ENCODE data around the gene PLEKHA5.

DNA sequence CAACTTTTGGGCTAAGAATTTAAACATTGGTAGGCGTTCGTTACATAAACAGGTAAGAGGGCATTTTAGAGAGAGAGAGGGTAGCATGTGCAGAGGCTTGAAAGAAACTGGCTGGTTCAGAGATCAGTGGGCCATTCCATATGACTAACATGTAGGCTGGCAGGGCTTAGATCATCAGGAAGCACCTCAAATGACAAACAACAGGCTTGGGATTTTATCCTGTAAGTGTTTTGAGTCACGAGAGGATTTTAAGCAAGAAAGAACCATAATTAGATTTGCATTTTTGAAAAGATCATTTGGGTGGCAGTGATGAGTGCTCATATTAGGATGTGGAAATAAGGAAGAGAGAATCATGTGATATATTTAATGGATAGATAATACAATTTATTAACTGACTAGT lies 8.7 kb upstream of the PLEKHA5 start:
- TF ChIP-seq, protein P1, sequence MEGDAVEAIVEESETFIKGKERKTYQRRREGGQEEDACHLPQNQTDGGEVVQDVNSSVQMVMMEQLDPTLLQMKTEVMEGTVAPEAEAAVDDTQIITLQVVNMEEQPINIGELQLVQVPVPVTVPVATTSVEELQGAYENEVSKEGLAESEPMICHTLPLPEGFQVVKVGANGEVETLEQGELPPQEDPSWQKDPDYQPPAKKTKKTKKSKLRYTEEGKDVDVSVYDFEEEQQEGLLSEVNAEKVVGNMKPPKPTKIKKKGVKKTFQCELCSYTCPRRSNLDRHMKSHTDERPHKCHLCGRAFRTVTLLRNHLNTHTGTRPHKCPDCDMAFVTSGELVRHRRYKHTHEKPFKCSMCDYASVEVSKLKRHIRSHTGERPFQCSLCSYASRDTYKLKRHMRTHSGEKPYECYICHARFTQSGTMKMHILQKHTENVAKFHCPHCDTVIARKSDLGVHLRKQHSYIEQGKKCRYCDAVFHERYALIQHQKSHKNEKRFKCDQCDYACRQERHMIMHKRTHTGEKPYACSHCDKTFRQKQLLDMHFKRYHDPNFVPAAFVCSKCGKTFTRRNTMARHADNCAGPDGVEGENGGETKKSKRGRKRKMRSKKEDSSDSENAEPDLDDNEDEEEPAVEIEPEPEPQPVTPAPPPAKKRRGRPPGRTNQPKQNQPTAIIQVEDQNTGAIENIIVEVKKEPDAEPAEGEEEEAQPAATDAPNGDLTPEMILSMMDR (IDR thresholded peaks at IDR 0.05) = no peak
- no peak for TF ChIP-seq EP300 (IDR thresholded peaks at IDR 0.05)
